Astrocyte of the cerebellum (primary cell): ENCODE results near the gene EHD1.

ENCODE experiments used
- DNase-seq: peaks from one replicate; pipeline ENCODE4 v3.0.0-alpha.2; 2011; ENCODE audit warnings: low read depth
- H3K4me3 ChIP-seq: 2 replicates; pipeline ENCODE4 v1.5.1; 2011; ENCODE audit warnings: mild to moderate bottlenecking, low read depth, low read length, moderate library complexity
- in situ Hi-C: cut with HindIII; loops from 2 replicates; pipeline ENCODE4 v1.10.0; 2017; ENCODE audit warnings: low sequenced_read_pairs
- TF ChIP-seq, protein P1 (sequence below): IDR thresholded peaks from 2 replicates; pipeline ENCODE4 v1.5.1; 2012; ENCODE audit warnings: low read length, low read depth, moderate library complexity, mild to moderate bottlenecking; ENCODE audit errors: missing control alignments

The EHD1 gene

DNA sequence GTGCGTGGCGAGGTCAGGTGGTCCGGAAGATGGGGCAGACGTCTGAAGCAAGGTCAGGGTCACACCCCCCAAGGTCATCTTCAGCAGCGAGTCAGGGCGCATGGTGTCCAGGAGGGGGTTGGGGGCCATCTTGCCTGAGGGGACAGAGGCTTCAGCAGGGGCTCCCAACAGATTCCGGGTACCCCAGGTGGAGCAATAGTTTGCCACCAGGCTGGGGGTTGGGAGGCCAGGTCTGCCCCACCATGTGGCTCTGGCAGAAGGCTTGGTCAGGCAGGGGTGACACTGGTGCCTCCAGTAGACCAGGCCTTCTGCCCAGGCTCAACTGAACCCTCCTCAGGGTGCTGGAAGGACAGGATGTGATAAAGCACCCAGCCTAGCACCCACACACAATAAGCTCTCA lies 32.7 kb upstream of the EHD1 start:
- DNase-seq: no peak
- TF ChIP-seq, protein P1, sequence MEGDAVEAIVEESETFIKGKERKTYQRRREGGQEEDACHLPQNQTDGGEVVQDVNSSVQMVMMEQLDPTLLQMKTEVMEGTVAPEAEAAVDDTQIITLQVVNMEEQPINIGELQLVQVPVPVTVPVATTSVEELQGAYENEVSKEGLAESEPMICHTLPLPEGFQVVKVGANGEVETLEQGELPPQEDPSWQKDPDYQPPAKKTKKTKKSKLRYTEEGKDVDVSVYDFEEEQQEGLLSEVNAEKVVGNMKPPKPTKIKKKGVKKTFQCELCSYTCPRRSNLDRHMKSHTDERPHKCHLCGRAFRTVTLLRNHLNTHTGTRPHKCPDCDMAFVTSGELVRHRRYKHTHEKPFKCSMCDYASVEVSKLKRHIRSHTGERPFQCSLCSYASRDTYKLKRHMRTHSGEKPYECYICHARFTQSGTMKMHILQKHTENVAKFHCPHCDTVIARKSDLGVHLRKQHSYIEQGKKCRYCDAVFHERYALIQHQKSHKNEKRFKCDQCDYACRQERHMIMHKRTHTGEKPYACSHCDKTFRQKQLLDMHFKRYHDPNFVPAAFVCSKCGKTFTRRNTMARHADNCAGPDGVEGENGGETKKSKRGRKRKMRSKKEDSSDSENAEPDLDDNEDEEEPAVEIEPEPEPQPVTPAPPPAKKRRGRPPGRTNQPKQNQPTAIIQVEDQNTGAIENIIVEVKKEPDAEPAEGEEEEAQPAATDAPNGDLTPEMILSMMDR: no peak
- no peak overlapping the region for H3K4me3 ChIP-seq
- in situ Hi-C loops: no loop called here

DNA sequence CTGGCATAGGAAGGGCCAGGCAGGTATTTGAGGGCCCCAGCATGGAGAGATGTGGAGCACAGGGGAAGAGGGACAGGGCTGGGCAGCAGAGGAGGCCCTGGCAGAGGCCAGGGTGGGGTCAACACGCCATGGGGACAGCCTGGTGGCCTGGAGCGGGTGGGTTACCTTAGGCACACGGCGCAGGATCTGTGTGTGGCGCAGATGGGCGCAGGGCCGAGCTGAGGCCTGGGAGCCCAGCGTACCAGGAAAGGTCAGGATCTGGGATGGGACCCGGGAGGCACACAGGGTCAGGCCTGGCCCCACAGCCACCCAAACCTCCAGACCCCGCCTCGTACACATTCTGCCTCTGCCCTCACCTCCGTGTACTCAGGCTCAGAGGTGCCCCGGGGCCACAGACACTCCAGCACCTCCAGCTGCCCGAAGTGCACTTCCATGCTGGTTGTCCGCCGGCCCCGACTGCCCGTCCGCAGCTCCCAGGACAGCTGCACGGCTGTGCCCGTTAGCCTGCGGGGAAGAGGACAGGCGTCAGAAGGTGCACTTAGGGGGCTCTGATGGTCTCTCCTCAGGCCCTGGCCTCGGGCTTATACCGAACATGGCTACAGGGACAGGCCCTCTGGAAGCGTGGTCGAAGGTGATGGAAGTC lies 32.2 kb upstream of the EHD1 start:
- in situ Hi-C loops: no loop called here

DNA sequence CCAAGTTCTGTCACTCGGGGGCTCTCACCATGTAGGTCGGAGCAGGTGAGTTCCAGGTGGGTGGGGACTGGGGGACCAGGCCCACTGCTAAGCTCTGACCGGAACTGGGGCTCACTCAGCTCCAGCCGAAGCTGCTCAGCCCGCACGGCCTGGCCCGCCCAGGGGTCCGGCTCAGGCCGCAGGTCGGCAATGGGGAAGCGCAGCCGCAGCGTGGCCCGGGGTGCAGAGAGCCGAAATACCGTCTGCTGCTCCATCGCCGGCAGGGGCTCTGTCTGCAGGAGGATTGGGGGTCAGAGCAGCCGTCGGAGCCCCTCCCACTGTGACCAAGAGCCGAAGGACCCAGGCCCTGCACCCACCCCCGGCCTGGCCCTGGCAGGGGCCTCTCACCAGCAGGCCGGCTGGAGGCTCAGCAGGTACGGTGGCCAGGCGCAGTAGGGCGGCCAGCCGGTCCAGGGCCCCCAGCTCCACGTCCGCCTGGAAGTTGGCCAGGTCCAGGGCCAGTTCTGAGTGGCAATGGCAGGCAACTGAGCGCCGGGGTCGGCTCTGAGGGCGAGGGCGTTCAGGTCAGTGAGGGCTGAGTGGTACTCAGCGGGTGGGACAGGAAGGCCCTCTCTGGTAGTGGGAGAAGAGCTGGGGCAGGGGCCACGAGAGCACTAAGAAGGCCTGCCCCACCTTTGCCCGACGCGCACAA lies 31.4 kb upstream of the EHD1 start:
- TF ChIP-seq, protein P1: no peak
- H3K4me3 ChIP-seq: no peak overlapping the region
- in situ Hi-C loops: no loop called here
- no peak for DNase-seq

More for the DNA sequence above, 32.2 kb upstream of the EHD1 start:
- no peak for DNase-seq
- TF ChIP-seq, protein P1: no peak
- no peak overlapping the region for H3K4me3 ChIP-seq

DNA sequence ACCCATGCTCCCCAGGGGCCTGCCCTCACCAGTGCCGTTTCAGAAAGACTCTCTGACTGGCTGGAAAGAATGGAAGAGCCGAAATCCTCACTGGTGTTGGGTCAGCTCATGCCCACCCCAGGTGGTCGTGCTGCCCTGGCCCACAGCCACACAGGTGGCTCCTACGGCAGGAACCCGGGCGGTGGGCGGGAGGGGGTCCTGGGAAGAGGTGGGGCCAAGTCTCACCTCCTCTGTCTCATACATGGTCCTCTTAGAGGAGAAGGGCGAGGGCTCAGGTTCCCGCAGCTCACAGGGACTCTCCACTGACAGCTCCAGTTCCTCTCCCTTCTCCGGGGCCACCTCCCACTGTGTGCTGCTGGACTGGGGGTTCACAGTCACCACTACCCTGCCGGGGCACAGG lies 30.3 kb upstream of the EHD1 start:
- H3K4me3 ChIP-seq: no peak overlapping the region
- TF ChIP-seq, protein P1: no peak
- in situ Hi-C loops: no loop called here
- DNase-seq: no peak

DNA sequence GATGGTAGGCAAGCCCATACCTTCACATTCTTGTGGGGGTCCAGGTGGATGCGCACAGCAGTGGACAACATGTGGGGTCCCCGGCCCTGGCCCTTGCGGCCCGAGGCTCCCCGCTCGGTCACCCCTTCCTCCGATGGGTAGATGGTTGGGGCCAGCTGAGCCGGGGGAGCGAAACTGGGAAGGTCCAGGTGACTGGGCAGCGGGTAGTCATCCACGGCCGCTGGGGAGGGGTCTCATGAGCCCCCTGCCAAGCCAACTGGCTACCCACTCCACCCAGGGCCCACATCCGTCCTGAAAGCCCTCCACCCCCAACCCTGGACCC lies 27.9 kb upstream of the EHD1 start:
- TF ChIP-seq, protein P1: no peak
- in situ Hi-C loops: no loop called here

DNA sequence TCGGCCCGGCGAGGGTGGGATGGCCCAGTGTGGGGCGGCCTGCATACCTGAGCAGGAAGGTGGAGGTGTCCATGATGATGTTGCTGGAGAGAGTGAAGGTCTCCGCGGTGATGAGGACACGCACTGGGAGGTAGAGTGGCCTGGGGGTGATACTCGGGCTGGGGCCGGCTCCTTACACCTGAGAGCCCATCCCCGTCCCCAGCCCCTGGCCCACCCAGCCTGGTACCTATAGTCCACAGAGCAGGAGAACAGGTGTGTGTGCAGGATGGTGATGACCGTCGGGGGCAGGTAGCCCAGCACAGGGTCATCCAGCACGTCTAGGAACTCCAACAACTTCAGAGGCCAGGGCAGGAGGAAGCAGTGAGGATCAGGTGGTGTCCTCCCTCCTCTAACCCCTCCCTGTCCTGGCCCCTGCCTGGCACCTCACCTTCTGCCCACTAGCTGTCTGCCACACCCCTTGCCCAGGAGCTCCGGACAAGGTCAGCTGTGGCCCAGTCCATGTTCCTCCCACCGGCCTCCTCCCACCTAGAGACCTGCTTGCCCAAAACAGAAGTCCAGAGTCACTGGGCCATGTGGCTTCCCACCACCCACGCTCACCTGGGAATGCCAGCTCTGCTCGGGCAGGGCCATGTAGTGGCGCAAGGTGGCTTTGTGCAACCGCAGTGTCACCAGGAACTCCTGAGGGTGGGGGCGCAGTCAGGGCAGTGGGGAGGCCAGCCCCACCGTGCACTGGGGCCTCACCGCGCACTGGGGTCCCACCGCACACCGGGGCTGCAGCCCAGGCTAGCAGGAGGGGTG lies 27.3 kb upstream of the EHD1 start:
- H3K4me3 ChIP-seq: no peak overlapping the region
- no peak for DNase-seq
- TF ChIP-seq, protein P1: no peak
- in situ Hi-C loops: no loop called here

More for the DNA sequence above, 27.9 kb upstream of the EHD1 start:
- no peak overlapping the region for H3K4me3 ChIP-seq
- no peak for DNase-seq
